ENCODE results near the gene USP13. TPM values are rescaled to one million over a fixed set of nuclear protein-coding genes. Genes with fewer than 3 reads are reported as not detected.

The USP13 gene
- total RNA-seq, 4 donors from 2014 or later: 6.7 to 12.1 (median 11.3) TPM

GRCh38 chr3:179615458-179616173, 37.2 kb upstream of the USP13 start:
- WGBS, 2 donors (ENCODE audit: low coverage in 1 of 2): 65 to 76% methylated on average over 4 of the region's 4 CpGs

DNA sequence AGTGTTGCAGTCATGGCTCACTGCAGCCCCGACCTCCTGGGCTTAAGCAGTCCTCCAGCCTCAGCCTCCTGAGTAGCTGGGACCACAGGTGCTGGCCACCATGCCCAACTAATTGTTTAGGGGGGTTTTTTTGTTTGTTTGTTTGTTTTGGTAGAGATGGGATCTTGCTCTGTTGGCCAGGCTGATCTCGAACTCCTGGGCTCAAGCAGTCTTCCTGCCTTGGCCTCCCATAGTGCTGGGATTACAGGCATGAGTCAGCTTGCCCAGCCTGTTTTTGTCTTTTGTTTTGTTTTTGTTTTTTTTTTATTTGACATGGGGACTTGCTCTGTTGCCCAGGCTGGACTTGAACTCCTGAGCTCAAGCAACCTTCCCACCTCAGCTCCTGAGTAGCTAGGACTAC, 30.8 kb upstream of the USP13 start:
- H3K27me3 ChIP-seq: no peaks in the 10 kb centered on the region
- H3K4me3 ChIP-seq: no peak overlapping the region
- peaks cover 0 to 97% of the 10 kb centered on the region in 2 donors for H3K36me3 ChIP-seq
- no peaks in the 10 kb centered on the region for H3K4me1 ChIP-seq
- 90 to 100% methylated on average over 1 to 2 of the region's 2 CpGs for WGBS, 2 donors (ENCODE audit: low coverage in 1 of 2)
- H3K27ac ChIP-seq: no peak overlapping the region
- H3K9me3 ChIP-seq: no peaks in the 10 kb centered on the region
- TF ChIP-seq EP300 (IDR thresholded peaks at IDR 0.05) (no peak), POLR2AphosphoS5 (IDR thresholded peaks at IDR 0.05) (no peak), POLR2A (IDR thresholded peaks at IDR 0.05) (no peak)
- TF ChIP-seq, protein P1, sequence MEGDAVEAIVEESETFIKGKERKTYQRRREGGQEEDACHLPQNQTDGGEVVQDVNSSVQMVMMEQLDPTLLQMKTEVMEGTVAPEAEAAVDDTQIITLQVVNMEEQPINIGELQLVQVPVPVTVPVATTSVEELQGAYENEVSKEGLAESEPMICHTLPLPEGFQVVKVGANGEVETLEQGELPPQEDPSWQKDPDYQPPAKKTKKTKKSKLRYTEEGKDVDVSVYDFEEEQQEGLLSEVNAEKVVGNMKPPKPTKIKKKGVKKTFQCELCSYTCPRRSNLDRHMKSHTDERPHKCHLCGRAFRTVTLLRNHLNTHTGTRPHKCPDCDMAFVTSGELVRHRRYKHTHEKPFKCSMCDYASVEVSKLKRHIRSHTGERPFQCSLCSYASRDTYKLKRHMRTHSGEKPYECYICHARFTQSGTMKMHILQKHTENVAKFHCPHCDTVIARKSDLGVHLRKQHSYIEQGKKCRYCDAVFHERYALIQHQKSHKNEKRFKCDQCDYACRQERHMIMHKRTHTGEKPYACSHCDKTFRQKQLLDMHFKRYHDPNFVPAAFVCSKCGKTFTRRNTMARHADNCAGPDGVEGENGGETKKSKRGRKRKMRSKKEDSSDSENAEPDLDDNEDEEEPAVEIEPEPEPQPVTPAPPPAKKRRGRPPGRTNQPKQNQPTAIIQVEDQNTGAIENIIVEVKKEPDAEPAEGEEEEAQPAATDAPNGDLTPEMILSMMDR (IDR thresholded peaks at IDR 0.05): no peak
- no peak for ATAC-seq

More at GRCh38 chr3:179615458-179616173, 37.2 kb upstream of the USP13 start:
- TF ChIP-seq POLR2AphosphoS5 (IDR thresholded peaks at IDR 0.05) (no peak), POLR2A (IDR thresholded peaks at IDR 0.05) (no peak), EP300 (IDR thresholded peaks at IDR 0.05) (no peak)
- TF ChIP-seq, protein P1 (IDR thresholded peaks at IDR 0.05): no peak
- H3K27me3 ChIP-seq: no peaks in the 10 kb centered on the region
- peaks cover 0 to 48% of the 10 kb centered on the region in 2 donors for H3K36me3 ChIP-seq
- peaks cover 0 to 8% (median 0%) of the 10 kb centered on the region in 3 donors for H3K4me1 ChIP-seq
- ATAC-seq: no peak
- no peak overlapping the region for H3K27ac ChIP-seq
- H3K9me3 ChIP-seq: no peaks in the 10 kb centered on the region
- H3K4me3 ChIP-seq: no peak overlapping the region

- Histone ChIP-seq H3K36me3 (peaks cover 0 to 79% of the 10 kb centered on the region in 2 donors), H3K27me3 (no peaks in the 10 kb centered on the region), H3K9me3 (no peaks in the 10 kb centered on the region), H3K27ac (no peak overlapping the region), H3K4me3 (no peak overlapping the region), H3K4me1 (no peaks in the 10 kb centered on the region)
- no peak for TF ChIP-seq POLR2A (IDR thresholded peaks at IDR 0.05)
- TF ChIP-seq, protein P1 (IDR thresholded peaks at IDR 0.05): no peak
- TF ChIP-seq EP300 (IDR thresholded peaks at IDR 0.05): no peak
- no peak for TF ChIP-seq POLR2AphosphoS5 (IDR thresholded peaks at IDR 0.05)
- 66 to 71% methylated on average over 3 of the region's 3 CpGs for WGBS, 2 donors (ENCODE audit: low coverage in 1 of 2)
- ATAC-seq: no peak
Observed at GRCh38 chr3:179624451-179624850, 28.4 kb upstream of the USP13 start.

DNA sequence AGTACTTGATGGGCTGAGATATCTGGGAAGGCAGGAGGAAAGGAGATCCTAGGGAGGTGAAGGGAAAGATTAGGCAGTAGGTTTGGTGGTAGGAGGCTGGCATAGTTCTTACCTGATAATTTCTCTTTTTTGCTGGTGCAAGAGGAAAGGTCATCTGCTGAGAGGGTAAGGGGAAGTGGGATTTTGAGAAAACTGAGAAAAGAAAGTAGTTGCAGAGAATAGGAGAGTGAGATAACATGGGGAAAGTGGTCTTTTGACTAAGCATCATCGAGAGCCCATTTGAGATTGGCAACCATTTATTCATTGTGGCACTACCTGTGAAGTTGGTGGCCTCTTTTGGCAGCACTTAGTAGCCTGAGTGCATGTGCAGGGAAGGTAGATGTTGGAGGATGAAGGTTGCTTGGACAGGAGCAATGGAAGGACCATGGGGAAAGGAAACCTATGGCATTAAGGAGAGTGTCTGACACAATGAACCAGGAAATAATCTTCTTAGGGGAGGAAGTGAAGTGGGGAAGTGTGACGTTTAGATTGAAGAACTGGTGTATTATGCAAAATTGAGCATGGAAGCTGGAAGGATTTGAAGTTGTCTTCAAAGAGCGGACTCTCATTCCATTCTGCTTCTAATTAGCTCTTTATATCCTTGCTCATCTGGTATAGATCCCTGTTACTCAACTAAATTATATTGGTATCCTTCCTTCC, 21.9 kb upstream of the USP13 start:
- Histone ChIP-seq H3K27ac (no peak overlapping the region), H3K27me3 (no peaks in the 10 kb centered on the region), H3K36me3 (peaks cover 0 to 16% of the 10 kb centered on the region in 2 donors), H3K4me1 (no peaks in the 10 kb centered on the region), H3K9me3 (no peaks in the 10 kb centered on the region), H3K4me3 (no peak overlapping the region)
- WGBS, 2 donors (ENCODE audit: low coverage in 1 of 2): 78 to 79% methylated on average over 3 of the region's 3 CpGs
- ATAC-seq: no peak
- TF ChIP-seq POLR2AphosphoS5 (IDR thresholded peaks at IDR 0.05): no peak
- no peak for TF ChIP-seq POLR2A (IDR thresholded peaks at IDR 0.05)

GRCh38 chr3:179640469-179640868, 12.4 kb upstream of the USP13 start:
- Histone ChIP-seq H3K9me3 (no peaks in the 10 kb centered on the region), H3K27ac (no peak overlapping the region), H3K27me3 (no peaks in the 10 kb centered on the region), H3K4me1 (no peaks in the 10 kb centered on the region), H3K36me3 (no peaks in the 10 kb centered on the region), H3K4me3 (no peak overlapping the region)
- TF ChIP-seq EP300 (IDR thresholded peaks at IDR 0.05) (no peak), POLR2AphosphoS5 (IDR thresholded peaks at IDR 0.05) (no peak), POLR2A (IDR thresholded peaks at IDR 0.05) (no peak)
- TF ChIP-seq, protein P1 (IDR thresholded peaks at IDR 0.05): no peak
- ATAC-seq: no peak
- WGBS, 2 donors (ENCODE audit: low coverage in 1 of 2): 80 to 89% methylated on average over 1 of the region's 1 CpG

Measured in gastroesophageal sphincter (tissue), 4 donors.